Measurements from ENCODE around the gene MAT1A.

DNA sequence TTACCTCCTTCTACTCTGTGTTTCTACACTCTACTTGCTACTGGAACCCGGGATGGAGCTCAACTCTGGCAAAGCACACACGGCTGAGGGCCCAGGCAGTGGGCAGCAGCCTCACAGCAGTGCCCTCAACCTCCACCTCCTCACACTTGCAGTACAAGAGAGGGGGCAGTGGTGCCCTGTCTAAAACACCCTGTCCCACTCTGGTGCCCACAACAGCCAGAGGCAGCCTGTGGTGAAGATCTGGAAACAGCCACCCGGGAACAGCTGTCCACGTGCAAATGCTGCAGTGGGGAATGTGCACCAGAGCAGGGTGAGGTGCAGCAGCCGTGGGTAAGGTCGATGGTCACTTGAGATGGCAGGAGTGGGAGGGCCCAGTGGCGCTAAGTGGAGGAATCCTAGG lies 13.7 kb downstream of the MAT1A start:
- no peak for TF ChIP-seq POLR2AphosphoS5 (IDR thresholded peaks at IDR 0.05; ENCODE audit: low read depth, low read length)
- TF ChIP-seq, protein P1, sequence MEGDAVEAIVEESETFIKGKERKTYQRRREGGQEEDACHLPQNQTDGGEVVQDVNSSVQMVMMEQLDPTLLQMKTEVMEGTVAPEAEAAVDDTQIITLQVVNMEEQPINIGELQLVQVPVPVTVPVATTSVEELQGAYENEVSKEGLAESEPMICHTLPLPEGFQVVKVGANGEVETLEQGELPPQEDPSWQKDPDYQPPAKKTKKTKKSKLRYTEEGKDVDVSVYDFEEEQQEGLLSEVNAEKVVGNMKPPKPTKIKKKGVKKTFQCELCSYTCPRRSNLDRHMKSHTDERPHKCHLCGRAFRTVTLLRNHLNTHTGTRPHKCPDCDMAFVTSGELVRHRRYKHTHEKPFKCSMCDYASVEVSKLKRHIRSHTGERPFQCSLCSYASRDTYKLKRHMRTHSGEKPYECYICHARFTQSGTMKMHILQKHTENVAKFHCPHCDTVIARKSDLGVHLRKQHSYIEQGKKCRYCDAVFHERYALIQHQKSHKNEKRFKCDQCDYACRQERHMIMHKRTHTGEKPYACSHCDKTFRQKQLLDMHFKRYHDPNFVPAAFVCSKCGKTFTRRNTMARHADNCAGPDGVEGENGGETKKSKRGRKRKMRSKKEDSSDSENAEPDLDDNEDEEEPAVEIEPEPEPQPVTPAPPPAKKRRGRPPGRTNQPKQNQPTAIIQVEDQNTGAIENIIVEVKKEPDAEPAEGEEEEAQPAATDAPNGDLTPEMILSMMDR (IDR thresholded peaks at IDR 0.05) = no peak

Measured in Panc1 (cell line).